ENCODE measurements around the gene THRA. TPM values are rescaled to one million over a fixed set of nuclear protein-coding genes. Genes with fewer than 3 reads are reported as not detected.
A peak's percentile ranks its signal among the peaks of the same experiment; 100 is the strongest.

THRA gene
- polyA plus RNA-seq, 5 donors = 61.9 to 86.3 (median 72.0) TPM

DNA sequence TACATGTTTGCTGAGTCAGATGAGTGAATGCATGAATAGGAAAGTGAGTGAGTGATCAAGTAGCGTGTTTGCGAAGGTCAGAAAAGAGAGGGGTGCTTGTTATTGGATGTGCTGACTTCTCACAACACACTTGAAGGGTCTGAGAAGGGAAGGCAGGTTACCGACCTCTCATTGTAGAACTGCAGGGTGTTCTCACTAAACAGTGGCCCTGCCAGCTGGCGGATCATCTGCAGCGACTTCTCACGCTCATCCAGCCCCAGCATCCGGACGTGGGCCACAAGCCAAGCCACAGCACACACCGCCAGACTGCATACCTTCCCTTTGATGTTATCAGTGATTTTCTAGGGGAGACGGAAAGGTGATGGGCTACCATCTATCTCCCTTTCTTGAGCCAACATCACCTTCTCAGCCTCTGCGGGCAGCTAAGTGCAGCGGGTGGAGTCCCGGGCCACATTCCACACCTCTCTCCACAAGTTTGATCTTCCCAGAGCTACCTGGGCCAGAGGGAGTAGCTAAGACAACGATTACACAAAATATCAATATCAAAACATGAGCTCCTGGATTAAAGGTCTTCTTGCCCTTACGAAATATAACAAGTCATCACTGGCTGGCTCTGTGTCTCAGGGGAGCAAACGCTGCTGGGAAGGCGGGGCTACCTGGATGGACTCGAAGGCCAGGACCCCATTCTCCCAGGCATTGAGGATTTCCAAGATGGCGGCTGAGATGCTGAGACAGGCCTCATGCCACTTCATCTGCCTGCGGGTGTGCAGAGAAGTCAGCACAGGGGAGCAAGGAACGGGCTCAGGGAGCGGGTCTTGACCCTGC, 36.6 kb upstream of the THRA start:
- no peak for DNase-seq

DNA sequence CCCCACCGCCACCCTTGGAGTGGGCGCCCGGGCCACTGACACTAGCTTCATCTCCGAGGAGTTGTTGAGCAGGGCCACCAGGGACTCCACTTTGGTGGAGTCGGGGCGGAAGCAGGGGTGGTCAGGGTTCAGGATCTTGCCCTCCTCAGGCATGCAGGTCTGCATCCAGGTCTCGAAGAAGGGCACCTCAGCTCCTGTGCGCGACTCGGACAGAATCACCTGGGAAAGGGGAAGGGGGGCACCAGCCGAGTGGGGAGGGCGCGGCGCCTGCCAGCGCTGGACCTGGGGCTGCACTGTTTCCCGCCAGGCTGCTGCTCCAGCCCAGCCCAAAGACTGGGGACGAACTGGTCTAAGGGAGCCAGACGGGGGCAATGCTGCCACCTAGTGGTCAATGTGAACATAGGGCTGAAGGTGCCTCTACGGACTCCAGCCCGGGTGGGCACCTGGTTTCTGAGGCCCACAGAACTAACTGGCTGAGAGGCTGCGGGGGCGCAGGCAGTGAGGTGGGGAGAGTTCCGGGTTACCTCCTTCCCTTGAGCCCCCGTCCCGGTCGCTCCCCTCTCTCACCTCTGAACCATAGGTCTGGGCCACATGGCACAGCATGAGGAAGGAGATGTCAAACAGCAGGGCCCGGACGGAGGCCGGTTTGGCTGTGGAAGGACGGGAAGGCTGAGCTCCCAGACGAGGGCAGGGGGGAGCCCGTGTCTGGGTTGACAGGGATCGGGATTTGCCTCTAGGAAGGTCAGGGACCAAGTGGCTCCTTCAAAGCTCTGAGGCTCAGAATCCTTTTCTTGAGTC, 35.8 kb upstream of the THRA start:
- peak in 1 of 2 donors; percentile 75 for DNase-seq

DNA sequence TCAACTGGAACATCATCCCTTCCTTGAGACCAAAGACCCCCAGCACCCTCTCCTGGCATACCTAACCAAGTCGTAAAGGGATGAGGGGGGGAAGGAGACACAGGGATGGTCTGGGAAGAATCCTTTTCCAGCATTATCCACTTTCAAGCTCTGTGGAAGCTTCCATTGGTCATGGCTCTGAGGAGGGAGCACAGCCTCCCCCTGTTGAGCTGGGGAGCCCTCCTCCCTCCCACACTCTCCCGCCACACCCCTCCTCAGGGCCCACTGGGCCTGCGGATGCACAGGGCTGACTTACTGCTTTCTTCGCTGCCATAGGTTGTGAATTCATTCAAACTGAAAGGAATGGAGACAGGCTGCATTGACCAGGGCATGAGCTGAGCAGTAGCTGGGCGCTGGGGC, 35.2 kb upstream of the THRA start:
- no peak for DNase-seq

GRCh38 chr17:40028595-40028994, 34.2 kb upstream of the THRA start:
- no peak for DNase-seq

- no peak for DNase-seq
These were observed 31.1 kb upstream of the THRA start for GRCh38 chr17:40031706-40032105.

- no peak for DNase-seq
These were observed 30.1 kb upstream of the THRA start for GRCh38 chr17:40032322-40033320.

DNA sequence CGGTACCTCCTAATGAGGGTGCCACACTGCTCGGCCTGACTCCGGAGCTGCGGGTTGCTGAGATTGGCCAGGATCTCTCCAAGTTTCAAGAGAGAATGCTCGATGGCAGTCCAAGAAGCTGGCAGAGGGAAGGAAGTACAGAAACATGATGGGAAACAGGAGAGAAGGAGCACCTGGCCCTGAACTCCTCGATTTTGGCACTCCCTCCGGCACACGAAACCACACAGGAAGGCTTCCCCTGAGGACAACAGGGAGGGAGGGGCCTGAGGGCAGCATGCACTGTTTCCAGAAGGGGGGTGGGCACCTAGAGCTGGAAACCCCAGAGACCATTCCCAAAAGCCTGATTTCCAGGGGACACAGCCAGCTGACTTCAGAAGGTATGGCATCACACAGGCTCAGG, 29.4 kb upstream of the THRA start:
- no peak for DNase-seq

- no peak for DNase-seq
These were observed 28.2 kb upstream of the THRA start for GRCh38 chr17:40034426-40035161.

DNA sequence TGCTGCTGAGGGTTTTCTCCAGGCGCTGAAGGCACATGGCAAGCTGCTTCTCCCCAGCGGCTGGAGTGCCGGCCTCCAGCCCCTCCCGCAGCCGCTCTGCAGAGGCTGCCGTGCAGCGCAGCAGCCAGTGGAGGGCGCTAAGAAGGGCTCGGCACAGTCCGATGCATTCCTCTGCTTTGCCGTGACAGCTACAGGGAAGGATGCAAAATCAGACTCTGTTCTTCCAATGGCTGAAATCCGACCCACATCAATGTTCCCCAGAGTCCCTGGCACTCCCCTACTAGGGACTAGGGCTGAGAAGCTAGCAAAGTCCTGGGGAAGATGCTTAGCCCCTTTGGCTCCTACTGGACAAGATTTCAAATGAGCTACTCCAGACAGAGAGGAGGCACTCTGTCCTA, 27.6 kb upstream of the THRA start:
- no peak for DNase-seq

GRCh38 chr17:40038882-40039513, 23.8 kb upstream of the THRA start:
- peak; percentile 88 to 91 for DNase-seq

- DNase-seq = no peak
These were observed 21.6 kb upstream of the THRA start for GRCh38 chr17:40041196-40041595.

GRCh38 chr17:40056379-40057015, 6.3 kb upstream of the THRA start:
- no peak for DNase-seq

DNA sequence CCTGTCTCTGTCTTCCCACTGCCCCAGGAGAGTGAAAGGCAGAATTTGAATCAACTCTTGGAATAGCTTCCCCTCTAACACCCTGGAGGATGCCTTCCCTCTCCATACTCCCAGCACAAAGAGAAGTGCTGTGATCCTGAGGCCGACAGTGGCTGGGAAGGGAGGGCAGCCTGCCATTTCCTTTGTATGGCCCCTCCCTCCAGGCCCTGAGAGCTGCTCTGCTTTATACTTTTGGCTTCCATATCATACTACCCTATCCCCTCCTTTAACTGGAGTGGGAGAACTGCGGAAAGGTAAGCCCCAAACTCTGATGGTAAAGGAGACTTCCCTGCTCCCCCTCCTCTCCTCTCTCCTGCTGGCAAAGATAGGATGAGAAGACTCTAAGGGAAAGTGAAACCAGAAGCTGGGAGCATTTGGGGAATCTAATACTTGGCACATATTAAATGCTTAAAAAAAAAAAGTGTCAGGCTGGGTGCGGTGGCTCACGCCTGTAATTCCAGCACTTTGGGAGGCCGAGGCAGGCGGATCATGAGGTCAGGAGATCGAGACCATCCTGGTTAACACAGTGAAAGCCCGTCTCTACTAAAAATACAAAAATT, 4.5 kb upstream of the THRA start:
- DNase-seq = no peak

- DNase-seq = no peak
These were observed 3.9 kb upstream of the THRA start for GRCh38 chr17:40058865-40059264.

- no peak for DNase-seq
These were observed 2.9 kb upstream of the THRA start for GRCh38 chr17:40059729-40060475.

GRCh38 chr17:40060887-40061608, 1.7 kb upstream of the THRA start:
- no peak for DNase-seq

DNA sequence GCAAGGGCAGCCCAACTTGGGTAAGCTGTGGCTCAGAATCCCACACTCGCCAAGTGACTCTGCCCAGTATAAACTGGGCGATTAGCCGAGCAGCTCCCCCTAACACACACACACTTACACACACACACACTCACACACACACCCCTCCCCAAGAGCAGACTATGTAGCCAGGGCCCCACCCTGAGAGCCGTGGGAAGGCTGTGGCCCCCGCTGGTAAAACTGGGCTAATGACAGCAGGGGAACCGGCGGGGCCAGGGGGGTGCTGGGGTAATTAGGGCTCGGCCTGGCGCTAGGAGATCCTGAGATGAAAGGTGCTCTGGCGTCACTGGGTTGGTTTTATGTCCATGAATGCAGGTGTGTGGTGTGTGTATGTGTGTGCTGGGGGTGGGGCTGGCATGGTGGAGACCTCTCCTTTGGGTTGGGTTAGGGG, 1.1 kb upstream of the THRA start:
- DNase-seq = no peak

GRCh38 chr17:40063187-40063771, 514 bp downstream of the THRA start:
- no peak for DNase-seq
